Stimulated activated naive CD8-positive, alpha-beta T cell treated with anti-CD3 and anti-CD28 coated beads, Interleukin-15, Interleukin-2, amounts not matched to agents 100 U/mL and 50 U/mL, for 24 hours (primary cell): ENCODE results near the gene PRKN.

ENCODE experiments used
- ATAC-seq: fragments of 150-1000 bp; cut with Tn5 transposase; one replicate; pipeline ENCODE4 v1.10.0; 2021
- DNase-seq: peaks from one replicate; pipeline ENCODE4 v3.0.0; 2021

PRKN gene

DNA sequence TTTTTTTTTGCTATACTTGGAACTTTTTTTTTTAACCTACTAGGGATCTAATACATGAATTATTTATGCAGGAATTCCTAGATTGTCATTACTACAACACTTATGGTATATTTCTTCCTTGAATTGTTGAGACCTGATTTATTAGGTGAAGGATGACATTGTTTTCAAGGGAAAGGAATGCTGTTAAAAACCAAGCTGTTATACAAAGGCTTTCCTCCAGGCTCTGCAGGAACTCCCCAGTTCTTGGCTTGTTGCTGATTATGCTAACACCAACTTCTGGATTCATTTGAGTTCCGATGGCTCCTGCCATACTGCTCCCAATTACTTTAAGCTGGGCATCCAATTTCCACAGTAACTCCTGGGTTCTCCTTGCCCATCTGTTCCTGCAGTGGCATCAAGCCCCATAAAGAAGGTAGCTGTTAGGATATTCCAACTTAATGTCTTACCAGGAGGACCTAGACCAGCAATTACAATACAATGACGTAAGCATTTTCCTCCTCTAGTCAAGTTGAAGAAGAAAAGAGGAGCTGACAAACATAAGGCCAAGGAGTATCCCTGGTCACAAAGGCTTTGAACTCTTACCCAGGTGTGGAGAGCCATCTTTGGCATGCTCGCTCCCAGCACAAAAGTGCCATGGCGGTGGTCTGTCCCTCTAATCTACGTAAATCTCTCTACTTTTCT, 1237.8 kb downstream of the PRKN start:
- no peak for ATAC-seq
- no peak for DNase-seq

DNA sequence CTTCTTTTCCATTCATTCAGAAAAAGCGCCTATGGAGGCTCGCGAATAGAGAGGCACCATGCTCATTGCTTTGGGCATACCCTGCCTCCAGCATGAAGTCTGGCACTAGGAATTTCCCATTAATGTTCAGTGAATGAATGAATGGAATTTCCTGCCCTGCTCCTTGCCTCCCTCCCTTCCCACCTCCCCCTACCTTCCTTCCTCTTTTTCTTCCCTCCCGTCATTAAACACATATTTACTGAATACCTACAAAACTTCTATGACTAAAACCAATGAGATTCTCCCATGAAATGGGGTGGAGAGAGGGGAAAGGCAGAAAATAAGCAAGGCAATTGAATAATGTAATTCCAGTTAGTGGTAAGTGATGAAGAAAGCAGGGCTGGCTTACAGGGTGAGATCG, 1239.9 kb downstream of the PRKN start:
- ATAC-seq (no peak), DNase-seq (no peak)

DNA sequence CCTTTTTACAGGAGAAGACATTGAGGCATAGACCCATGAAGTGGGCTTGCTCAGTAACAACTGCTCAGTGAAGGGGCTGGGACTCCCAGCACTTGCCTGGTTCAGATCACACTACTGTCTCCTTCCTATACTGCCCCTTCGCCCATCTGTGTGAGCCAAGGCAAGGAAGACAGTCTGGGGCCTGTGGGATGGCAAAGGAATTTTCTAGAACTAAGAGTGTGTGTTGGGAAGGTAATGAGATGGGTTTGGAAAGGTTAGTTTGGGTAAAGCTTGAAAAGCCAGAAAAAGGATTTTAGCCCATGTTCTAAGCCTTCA, 1240.4 kb downstream of the PRKN start:
- ATAC-seq (no peak), DNase-seq (no peak)

DNA sequence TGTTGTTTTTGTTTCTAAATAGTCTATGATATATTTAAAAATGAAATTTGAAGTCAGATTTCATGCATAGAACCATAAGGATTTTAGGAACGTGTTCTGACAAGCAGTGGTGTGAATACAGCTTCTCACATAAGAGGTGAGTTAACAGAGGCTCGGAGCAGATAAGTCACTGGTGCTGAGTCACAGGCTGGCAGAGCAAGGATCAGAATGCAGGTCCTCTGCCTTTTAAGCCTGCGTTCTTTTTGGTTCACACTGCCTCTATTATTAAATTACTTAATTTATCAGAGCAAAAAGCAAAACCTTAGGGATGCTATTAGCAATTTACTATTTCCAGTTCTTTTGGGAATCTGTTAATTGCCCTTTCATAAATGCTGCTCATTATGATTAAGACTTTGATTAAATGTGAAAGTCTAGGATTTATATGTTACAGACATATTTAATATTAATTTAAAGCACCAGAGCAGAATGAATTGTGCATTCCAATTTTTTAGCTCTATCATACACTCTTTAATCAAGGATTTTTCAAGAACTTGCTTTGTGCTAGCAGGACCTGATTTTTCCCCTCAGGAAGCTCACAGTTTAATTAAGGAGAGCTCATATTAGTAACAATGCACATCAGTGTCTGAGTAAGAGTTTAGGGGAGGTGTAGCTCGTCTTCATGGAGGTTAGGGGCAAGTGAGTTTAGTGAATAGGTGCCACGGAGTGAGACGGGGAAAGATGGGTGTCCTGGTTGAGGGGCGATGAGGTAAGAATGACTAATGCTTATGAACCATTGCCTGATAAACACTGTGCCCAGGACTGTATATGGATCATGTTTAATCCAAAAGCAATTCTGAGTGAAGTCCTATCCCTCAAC, 1241.0 kb downstream of the PRKN start:
- ATAC-seq (no peak), DNase-seq (no peak)

DNA sequence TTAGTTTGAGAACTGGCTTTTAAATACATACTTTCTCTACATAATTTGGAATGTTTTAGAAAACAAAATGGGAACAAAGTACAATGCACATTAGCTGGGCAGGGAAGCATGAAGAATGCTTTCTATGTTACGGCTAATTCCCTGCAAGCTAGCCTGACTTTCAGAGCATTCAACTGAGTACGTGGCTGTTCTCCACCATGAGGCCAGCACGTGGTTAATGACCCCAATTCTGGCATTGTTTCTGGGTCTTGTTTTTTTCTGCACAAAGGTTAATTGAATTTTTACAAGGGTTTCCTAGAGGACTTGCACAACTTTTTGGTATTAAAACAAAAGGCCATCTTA, 1245.1 kb downstream of the PRKN start:
- ATAC-seq, result no peak
- no peak for DNase-seq

DNA sequence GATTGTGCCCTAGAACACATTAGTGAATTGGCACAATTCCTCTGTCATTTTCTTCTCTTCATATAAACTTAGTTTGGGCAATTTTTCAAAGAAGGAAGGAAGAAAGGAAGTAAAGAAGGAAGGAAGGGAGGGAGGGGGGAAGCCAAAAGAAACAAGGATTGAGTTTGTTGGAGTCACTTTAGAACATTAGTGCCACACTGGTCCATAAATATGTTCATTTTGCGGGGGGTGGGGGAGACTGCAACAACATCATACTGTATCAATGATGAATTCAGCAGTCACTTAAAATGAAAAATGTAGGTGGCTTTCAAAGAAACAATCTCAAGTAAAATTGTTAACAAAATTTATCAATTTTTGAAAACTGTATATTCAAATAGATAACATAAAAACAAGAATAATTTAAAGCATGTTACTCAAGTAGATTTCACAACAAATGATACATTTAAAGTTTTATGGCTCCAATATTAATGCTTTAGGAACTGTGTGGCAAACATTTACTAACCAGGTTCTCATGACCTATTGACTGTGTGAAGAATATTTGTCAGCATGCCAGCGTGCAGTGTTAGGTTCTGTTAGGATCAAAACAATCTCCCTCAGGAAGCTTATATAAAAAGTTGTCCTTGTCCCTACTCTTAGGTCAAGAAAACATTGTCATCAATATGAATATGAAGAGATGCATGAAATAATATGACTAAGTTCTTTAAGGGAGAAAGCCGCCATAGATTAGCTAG, 1245.6 kb downstream of the PRKN start:
- ATAC-seq, result no peak

DNA sequence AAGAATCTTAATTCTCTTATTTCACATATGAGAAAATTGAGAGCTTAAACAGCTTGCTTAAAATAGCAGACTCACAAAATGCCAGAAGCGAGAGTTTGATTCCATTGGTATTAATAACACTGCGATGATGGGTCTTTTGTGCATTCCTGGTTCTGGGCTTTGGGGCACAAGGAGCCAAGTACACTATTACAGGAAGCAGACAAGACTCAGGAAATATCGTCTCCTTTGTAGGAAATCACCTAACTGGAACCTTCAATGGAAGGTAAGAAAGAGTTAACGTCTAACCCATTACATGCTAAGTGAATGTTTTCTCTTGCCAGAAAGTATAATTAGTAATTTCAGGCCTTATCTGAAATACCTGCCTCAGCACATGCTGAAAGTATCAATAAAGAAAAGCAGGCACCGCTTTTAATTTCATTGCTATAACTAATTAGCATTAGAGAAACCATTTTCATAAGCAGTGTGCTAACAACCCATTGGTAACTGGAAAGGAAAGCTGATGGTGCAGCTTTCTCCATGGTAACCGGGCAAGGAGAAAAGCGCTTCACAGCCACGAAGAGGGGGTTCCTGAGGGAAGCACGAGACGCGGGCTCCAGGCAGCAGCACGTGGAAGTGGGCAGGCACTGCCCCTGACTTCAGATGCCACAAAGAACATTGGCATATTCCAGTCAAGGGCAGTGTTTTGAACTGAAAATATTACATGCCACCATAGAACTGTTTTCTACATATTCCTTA, 1247.0 kb downstream of the PRKN start:
- ATAC-seq (no peak), DNase-seq (no peak)

More for the DNA sequence above, 1245.6 kb downstream of the PRKN start:
- DNase-seq, result no peak

DNA sequence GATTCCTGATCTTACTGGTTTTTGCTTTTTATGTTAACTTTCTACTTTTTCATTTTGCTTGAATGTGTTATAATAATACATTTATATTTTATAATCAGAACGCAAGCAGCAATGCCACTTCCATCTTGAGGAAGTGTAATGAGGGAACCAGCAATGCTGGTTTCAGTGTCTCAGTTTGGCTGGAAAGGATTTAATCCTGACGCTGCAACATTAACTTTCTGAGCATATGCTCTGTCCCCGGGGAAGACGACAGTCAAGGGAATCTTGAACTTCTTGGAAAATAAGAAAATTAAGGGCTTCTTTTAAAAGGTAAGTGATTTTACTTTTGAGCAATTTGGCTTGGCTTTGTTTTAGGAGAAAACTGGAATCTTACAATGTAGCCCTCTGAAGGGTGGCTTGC, 1248.2 kb downstream of the PRKN start:
- ATAC-seq, result no peak
- no peak for DNase-seq

DNA sequence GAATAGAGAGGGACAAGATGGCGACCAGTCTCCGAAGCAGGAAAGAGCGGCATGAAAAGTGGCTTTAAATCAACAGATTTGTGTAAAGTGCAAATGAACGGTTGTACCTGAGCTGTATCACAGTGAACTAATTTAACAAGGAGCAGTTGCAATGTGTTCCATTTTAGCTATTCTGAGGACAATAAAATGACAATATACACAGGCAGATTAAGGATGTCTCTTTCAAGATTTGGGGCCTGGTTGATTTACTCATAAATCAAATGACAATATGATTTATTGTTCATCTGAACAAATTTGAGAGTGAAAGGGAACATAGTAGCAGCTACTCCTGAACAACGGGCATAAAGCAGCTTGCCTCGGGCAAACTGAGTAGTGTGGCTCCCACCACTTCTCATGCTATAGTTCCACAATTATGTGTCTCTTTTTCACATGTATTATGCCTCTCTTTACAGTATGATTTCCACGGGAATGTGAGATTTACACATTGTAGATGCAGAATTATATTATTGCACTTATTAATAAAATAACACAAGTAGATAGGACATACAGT, 1249.6 kb downstream of the PRKN start:
- DNase-seq (no peak), ATAC-seq (no peak)

DNA sequence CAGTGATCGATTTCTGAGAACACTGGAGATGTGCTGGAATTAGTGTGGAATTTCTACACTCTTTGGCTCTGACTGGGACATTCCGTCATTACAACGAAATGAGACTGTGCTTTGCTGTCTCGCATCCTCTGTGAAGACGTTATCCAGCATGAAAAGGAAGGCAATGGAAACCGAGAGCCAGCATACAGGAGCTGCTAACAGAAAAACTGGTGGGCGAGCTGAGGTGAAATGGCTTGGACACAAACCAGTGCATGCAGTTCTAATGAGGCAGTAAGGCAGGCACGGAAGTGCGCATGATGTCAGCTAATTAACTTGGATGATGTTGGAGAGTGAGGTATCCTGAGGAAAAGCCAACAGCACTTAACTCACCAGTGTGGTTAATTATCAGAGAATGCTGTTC, 1250.9 kb downstream of the PRKN start:
- DNase-seq, result no peak

DNA sequence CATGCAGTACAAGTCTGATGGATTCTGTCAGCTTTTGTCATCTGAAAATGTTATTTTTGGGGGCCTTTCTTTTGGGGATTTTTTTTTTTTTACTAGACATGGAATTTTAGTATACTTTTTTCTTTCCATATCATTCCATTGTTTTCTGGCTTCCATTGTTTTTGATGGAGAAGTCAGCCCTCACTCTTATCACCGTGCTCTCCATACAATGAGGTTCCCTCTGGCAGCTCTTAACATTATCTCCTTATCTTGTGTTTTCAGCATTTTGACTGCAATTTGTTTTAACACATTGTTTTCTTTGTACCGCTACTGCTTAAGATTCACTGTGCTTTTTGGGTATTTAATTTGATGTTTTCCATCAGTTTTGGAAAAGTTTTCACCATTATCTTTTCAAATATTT, 1262.2 kb downstream of the PRKN start:
- DNase-seq (no peak), ATAC-seq (no peak)

More for the DNA sequence above, 1250.9 kb downstream of the PRKN start:
- ATAC-seq, result no peak

DNA sequence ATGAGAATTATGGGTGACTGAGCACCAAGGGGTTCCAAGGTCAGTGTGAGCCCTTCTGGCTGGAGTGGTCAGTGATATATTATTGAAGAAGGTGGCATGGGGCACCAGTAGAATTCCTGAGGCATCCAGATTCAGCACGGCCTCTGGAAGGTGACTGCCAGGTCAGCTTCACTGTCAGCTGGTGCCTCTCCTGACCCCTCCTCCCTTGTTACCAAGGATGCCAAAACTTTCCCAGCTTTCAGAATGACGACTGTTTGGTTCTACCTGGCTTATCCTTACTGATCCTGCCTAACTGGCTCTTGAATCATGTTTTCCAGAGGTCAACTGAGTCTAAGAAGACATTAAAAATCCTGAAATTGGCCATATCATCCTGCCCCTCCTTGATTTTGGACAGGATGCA, 1264.5 kb downstream of the PRKN start:
- DNase-seq (no peak), ATAC-seq (no peak)

DNA sequence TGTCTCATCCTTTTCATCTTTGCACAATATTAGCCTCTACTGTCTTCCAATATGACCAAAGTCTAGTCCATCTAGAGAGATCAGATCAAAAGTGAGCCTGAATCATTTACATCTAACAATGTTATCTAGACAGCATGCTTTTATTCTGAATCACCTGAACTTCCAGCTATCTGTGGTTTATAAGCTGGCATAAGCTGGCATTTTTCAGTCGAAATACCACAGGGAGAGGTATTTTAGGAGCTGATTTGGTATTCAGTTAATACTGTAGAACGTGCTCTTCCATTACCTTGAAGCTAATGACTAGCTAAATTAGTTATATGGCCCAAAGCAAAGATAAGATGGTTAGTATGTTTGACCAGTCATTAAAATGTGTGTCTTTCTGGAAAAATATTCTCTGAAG, 1265.4 kb downstream of the PRKN start:
- ATAC-seq (no peak), DNase-seq (no peak)

DNA sequence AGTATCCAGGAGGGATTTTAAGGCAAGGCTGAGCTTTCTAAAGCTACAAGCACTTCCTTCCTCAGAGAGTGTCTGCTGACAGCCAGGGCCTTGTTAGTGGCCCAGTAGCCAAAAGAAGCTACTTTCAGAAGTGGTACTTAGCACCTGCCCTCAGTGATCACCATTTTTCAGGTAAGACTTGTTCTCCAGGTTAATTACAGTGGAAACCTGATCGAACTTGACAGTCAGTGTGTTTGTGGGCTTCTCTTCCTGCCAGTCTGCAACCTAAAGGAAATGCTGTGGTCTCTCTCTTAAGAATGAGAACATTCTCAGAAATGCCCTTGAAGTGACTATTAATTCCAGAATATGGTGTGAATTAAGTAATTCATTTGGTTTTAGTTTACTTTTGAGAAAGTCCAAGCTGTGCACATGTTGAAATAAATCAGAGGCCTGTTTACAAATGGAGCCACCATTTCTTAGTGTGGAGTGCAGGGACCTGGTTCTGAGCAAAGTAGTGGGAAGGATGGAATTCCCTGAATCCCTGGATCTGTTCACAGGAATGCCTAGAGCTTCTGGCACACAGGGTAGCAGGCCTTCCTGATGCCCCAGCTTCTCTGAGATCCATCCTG, 1268.5 kb downstream of the PRKN start:
- ATAC-seq, result no peak
- DNase-seq, result no peak

DNA sequence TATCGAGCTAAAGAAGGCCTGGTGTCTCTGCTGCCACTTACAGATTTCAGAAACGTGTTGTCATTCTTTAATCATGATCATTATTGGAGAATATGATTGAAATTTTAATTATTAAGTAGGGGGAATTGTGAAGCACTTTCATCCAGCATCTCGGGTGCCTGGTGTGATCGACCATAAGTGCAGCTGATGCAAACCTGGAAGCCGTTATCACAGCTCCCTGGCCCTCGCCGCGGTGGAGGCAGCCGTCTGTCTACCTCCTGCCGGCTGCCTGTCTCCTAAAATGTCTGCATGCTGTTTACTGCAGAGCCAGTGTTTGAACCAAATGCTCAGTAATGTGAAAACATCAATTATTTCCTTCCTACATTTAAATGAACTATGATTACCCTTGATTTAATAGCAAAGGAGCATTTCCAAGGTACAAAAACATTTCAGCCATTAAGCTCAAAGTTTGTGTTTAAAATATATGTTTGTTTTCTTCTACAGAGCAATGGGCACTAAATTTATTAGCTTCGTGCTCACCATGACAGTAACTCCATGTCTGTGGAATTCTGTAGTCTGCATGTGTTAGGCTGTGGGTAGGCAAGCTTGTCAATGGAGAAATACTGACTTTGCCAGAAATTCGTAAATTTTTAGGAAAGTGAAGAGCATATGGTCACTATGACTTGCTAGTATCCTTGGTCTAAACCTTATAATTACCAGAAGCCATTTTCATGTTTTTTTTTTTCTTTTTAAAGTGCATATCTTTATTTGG, 1269.2 kb downstream of the PRKN start:
- ATAC-seq (no peak), DNase-seq (no peak)

DNA sequence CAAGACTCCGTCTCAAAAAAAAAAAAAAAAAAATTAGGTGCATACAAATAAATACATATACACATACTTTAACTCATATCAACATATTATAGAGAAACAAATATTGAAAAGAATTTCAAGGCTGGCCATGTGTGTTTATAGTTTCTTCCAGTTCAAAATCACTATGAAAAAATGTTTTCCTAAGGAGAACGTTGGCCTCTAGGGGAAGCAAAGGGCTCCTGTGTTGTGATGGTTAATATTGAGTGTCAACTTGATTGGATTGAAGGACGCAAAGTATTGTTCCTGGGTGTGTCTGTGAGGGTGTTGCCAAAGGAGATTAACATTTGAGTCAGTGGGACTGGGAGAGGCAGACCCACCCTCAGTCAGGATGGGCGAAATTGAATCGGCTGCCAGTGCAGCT, 1271.7 kb downstream of the PRKN start:
- DNase-seq (no peak), ATAC-seq (no peak)

DNA sequence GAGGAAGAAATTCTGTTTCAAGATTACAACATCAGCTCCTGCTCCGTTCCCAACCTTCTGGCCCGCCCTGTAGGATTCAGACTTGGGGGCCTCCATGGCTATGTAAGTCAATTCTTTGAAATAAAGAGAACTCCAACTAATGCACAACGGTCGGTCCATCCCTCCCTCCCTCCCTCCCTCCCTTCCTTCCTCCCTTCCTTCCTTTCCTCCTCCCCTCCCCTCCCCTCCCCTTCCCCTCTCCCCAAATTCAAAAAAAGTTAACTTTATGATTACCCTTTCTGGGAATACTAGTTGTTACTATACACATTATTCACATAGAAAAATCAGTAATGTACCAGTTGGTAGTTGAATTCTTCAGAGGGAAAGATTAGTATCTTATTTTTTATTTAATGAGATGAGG, 1274.0 kb downstream of the PRKN start:
- DNase-seq, result no peak
- ATAC-seq, result no peak

DNA sequence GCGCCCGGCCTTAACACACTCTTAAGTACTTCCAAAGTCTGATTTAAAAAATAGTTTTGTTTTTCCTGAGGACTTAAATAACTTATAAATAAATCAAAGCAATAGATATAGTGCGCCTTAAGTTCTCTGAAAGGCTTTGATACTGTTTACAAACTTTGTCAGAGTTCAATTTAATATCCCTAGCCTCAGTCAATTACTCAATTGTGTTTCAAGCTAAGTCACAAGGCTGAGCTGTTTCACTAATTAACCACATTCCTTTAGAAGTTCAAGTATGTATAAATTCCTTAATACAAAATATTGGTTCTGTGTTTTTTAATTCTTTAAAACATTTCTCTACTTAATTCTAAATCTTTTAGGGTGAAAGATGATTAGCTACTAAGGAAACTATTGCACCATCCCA, 1275.3 kb downstream of the PRKN start:
- no peak for DNase-seq
- ATAC-seq, result no peak

DNA sequence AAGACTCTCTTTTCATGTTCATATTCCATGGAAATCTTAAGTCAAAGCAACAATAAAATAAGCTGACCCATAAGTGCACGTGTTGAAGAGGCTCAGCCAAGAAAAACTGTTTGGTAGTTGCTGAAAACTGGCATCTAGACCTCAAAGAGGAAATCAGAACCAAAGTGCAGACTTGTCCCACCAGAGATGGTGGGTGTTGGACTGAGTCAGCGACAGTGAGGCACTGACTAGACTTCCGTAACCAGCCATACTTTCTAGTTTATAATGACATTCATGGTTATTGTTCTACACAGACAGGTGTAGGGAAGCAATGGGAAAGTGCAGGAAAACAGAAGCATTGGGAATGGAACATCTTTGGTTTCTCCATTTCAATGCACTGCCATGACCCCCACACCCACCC, 1278.0 kb downstream of the PRKN start:
- ATAC-seq (no peak), DNase-seq (no peak)

DNA sequence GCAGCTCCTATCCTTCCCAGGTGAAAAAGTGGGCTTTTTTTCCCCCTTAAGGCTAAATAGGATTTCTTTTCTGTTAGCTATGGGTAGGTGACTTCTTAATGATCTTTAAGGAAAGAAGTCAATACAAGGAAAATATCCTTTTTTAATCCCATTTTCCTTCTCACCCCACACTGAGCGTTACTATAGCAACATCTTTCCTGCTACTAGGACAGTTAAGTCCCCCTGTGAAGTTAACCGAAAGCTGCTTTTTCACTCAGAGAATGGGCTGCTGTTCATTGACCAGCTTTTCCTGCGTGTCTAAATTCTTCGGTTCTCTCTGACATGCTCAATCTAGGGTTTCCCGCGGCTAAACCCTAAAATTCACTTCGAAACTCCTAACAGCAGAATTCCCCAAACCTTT, 1280.6 kb downstream of the PRKN start:
- DNase-seq (no peak), ATAC-seq (no peak)

DNA sequence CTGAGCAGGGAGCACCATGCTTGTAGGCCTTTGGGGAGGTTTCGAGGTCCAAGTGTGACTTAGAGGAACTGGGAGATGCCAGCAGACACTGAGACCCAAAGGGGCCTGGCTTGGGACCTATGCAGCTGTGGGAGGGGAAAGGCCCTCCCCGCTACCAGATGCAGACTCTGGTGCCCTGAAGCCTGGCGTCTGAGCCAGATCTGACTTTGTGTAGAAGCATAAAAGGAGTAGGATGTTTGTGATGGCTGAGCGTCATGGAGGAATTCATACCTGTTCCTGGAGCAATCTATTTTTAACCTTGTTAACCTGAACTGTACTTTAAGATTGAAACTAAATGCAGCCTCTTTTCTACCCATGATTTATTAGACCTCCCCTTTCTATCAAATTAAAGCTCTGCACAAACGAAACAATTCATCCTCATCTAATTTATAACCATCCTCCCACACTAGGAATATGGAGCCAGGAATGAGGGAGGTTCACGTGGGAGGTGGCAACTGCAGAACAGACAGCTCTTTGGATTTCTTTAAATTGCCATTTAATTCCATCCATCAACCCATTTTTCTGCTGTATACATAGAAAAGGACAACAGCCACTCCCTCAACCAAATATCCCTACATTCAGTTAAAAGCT, 1281.2 kb downstream of the PRKN start:
- ATAC-seq, result no peak
- DNase-seq, result no peak
